IPS DF 4.7 (cell line): ENCODE measurements around the gene PCLO.
A peak's percentile ranks its signal among the peaks of the same experiment; 100 is the strongest.

ENCODE experiments used
- DNase-seq: peaks from one replicate; pipeline ENCODE4 v3.0.0-alpha.2; 2013; ENCODE audit warnings: low spot score; ENCODE audit errors: extremely low read depth

The PCLO gene, protein sequence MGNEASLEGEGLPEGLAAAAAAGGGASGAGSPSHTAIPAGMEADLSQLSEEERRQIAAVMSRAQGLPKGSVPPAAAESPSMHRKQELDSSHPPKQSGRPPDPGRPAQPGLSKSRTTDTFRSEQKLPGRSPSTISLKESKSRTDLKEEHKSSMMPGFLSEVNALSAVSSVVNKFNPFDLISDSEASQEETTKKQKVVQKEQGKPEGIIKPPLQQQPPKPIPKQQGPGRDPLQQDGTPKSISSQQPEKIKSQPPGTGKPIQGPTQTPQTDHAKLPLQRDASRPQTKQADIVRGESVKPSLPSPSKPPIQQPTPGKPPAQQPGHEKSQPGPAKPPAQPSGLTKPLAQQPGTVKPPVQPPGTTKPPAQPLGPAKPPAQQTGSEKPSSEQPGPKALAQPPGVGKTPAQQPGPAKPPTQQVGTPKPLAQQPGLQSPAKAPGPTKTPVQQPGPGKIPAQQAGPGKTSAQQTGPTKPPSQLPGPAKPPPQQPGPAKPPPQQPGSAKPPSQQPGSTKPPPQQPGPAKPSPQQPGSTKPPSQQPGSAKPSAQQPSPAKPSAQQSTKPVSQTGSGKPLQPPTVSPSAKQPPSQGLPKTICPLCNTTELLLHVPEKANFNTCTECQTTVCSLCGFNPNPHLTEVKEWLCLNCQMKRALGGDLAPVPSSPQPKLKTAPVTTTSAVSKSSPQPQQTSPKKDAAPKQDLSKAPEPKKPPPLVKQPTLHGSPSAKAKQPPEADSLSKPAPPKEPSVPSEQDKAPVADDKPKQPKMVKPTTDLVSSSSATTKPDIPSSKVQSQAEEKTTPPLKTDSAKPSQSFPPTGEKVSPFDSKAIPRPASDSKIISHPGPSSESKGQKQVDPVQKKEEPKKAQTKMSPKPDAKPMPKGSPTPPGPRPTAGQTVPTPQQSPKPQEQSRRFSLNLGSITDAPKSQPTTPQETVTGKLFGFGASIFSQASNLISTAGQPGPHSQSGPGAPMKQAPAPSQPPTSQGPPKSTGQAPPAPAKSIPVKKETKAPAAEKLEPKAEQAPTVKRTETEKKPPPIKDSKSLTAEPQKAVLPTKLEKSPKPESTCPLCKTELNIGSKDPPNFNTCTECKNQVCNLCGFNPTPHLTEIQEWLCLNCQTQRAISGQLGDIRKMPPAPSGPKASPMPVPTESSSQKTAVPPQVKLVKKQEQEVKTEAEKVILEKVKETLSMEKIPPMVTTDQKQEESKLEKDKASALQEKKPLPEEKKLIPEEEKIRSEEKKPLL (N-terminal part only)

GRCh38 chr7:83162402-83163256 lies at the start of gene PCLO:
Gene PCLO, minus strand, starts transcription at chr7:83162884. Its CDS starts 292 bp downstream, at chr7:83162592.
- DNase-seq, result peak; percentile 49

GRCh38 chr7:83211685-83212084 lies 49.0 kb upstream of the PCLO start:
- DNase-seq, result peak; percentile 41

DNA sequence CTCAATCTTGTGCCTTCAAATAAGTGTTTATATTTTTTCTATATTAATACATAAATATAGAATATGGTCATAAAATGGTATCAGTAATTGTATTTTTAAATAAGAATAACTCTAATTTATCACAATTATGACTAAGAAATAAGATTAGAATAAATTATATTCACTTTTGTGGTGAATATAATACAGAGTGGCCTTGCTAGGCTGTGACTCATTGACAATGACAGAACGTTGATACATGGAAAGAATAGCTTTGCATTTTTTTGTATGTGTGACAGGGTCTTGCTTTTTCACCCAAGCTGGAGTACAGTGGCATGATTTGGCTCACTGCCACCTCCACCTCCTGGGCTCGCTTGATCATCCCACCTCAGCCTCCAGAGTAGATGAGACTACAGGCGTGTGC lies 47.8 kb upstream of the PCLO start:
- DNase-seq, result no peak

- no peak for DNase-seq
Measured at GRCh38 chr7:83204715-83205114, 42.0 kb upstream of the PCLO start.

DNA sequence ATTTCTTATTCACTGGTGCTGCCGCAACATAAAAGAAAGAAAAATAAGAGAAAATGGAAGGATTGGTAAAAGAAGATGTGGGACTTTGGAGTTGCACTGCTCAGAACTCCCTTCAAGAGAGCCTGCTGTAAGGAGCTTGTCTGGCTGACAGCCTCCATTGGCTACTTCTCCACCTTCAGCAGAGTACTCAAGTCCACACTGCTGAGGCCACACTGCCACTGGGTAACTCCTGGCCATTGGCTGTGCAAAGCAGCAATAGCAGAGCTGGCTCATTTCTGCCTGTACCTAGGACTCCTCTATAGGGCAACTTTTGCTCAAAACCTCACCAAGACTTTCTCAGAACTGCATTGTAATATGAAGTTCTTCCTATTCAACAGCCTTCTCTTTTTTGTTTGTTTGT lies 38.7 kb upstream of the PCLO start:
- no peak for DNase-seq

DNA sequence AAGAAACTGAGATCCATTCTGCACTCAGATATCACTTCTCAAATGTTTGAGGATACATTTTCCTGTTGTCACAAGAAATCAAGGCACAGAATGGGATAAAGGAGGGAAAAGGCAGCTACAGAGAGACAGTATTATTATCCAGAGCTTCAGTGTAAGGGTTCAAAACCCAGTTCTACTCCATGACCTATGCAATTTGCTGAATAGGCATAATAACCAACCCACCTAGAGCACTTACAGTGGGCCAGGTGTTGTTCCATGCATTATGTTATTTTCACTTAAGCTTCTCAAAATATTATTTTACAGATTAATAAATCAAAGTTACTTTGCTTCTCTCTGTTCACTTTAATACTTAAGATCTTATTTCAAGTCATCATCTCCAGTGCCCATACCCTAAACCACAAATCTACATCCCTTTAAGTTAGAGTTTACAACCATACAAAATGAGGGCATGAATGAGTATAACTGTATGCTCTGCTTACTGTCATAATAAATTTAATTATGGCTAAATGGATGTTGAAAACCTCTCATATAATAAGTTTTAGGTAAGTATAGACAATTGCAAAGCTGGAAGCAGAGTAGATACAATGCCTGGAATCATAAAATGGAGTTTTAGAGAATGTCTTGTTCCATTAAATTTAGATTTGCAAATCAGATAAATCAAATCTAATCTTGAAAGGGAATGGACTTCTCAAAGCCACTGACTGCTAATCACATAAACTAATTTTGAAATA lies 28.1 kb upstream of the PCLO start:
- no peak for DNase-seq

DNA sequence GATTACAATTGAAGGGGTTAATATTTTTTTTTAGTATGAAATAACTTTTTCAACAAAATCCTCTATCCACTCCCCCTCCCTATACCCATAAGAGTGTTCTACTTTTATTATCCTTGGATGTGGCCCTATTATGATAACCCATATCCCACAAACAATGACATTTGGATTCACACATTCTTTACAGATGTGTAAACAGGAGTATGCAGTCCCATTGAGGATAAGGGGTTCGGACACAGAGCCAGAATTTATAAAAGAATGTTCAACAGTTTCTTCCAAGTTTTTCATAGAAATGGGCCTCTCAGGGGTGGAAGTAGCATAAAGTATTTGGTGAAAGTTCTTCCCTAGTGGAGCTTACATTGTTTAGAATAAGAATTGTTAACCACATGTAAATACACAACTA lies 16.1 kb upstream of the PCLO start:
- DNase-seq, result no peak

GRCh38 chr7:83178066-83178465 lies 15.4 kb upstream of the PCLO start:
- DNase-seq, result no peak

GRCh38 chr7:83173664-83174063 lies 11.0 kb upstream of the PCLO start:
- DNase-seq, result no peak

DNA sequence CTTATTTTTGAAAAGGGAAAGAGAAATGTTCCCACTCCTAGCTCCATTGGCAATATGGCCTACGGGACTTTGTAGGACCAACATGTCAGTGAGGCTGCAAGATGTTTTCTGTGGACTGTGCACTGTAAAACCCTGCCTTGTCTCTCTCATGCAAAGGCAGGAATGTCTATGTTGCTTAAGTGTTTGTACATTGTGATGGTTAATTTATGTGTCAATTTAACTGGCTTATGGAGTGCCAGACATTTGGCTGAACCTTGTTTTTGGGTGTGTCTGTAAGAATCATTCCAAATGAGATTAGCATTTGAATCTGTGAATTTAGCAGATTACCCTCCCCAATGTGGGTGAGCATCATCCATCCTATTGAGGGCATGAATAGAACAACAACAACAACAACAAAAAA lies 4.1 kb upstream of the PCLO start:
- DNase-seq, result no peak

GRCh38 chr7:83161899-83162401 lies 734 bp downstream of the PCLO start:
- DNase-seq, result no peak

DNA sequence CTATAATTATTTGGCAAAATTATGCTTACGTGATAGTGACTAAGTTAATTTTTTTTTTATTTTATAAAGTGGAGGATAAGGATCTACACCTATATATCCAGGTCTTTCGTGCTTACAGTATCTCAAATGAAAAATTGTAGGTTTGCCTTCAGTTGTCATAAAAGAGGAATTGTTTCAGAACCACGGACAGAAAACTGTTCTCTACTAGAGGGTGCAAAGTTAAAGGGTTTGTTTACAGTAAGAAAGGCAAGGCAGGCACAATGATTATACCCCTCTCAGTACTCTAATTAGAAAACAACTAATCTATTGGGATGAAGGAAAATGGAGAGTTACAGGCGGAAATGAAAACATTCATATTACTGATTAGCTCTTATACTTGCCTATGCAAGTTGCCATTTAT lies 1.5 kb downstream of the PCLO start:
- DNase-seq, result no peak

DNA sequence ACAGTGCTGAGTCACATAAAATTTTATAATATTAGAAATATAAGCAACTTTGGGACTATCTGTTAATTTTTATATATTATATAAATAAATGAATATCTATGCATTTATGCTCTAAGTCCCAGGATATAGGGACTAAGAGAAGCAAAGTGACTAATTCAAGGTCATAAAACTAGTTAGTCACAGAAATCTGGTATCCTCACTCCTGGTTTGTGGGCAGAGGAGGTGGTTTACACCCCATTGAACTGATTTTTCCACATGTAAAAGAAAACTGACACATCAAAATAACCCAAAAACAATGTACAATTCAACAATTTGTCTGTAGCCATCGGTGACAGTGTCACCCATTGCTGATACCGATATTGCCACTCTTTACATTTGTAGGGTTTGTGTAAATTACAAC lies 3.0 kb downstream of the PCLO start:
- DNase-seq, result no peak

DNA sequence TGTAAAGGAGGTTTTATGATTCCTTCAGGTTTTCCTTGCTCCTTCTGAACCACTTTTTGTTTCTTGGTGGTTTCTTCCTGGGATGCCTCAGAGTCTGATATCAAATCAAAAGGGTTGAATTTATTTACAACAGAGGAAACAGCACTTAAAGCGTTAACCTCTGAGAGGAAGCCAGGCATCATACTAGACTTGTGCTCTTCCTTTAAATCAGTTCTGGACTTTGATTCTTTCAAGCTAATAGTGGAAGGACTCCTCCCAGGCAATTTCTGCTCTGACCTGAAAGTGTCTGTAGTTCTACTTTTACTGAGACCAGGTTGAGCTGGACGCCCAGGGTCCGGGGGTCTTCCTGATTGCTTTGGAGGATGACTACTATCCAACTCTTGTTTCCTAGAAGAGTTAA lies 6.7 kb downstream of the PCLO start:
- no peak for DNase-seq

DNA sequence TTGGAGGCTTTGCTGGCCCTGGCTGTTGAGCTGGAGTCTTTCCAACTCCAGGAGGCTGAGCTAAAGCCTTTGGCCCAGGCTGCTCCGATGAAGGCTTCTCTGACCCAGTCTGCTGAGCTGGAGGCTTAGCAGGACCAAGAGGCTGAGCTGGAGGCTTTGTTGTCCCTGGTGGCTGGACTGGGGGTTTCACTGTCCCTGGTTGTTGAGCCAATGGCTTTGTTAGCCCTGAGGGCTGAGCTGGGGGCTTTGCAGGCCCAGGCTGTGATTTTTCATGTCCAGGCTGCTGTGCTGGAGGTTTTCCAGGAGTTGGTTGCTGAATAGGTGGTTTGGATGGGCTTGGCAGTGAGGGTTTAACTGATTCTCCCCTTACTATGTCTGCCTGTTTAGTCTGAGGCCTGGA lies 7.3 kb downstream of the PCLO start:
- DNase-seq, result no peak

- DNase-seq, result no peak
Measured at GRCh38 chr7:83153419-83153818, 9.3 kb downstream of the PCLO start.

DNA sequence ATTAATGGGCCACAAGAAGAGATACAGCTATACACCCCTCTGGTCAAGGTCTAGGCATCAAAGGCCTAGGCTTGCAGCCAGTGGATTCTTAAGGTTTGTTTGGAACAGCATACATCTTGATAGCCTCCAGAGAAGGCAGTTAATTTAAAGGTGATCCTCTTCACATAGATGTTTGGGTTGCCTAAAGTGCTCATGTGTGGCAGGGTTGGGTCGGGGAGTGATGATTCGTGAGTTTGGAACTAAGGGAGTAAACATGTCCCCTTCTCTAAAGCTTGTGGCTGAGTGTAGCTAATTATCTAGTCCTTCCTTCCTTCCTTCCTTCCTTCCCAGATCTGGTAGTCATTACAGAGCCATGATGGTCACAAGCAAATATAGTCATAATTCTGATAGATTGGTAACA lies 12.4 kb downstream of the PCLO start:
- no peak for DNase-seq

GRCh38 chr7:83149466-83149865 lies 13.2 kb downstream of the PCLO start:
- no peak for DNase-seq

DNA sequence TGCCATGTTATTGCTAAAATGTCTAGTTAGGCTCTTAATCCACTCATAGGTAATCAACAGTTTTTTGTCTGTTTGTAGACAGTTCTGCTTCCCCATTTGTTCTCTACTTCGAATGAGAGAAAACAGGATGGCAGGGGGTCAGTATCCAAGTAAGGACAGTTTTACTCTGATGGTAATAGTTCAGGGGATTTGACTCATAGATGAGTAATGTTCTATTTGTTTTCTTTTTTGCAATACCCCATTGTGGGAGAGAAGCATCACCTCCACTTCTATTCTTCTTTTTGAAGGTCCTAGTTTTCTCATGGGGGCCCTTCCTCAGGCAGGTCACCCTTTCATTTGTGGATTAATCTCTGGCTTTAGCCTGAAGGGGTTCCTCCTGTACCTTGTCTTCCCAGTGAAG lies 13.9 kb downstream of the PCLO start:
- DNase-seq, result no peak

- DNase-seq, result no peak
Measured at GRCh38 chr7:83143107-83143506, 19.6 kb downstream of the PCLO start.
